ENCODE data around the gene FBLN2. TPM values are rescaled to one million over a fixed set of nuclear protein-coding genes. Genes with fewer than 3 reads are reported as not detected.

Gene FBLN2
- total RNA-seq, 1 donor from 2014 or later = 67.5 TPM

DNA sequence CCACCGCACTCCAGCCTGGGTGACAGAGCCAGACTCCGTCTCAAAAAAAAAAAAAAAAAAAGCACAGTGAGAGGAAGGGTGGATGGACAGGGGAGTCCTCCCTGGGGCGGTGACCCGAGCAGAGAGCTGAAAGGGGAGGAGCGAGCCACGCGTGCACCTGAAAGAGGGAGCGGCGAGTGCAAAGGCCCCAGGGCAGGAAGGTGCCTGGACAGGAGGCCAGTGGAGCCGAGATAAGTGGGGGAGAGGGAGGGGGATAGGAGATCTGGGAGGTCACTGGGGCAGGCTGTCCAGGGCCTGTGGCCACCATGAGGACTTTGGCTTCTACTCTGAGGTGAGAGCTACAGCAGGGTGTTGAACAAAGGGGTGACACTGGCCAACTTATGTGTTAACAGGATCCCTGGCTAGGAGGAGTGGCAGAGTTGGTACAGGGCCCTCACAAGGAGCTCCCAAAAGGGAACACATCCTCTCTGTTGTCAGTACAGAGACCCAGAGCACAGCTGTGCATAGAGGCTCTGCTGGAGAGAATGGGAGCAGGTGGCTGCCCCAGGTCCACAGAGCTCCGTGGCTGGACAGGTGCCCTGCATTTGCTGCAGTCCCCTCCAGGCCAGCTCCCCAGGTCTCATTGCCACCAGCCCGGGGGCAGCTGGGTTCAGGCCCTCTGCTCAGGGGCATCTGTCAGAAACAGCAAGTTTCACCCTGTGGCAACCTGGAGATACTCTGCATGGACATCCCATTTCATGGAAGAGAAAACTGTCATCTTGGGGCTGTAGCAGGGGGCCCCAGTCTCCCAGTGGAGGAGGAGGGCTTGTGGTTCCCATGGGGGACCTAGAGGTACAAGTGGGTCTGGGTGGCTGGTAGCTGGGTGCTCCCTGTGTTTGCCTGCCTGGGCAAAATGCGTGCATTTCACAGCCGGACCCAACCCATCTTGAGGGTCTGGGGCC lies 28.5 kb downstream of the FBLN2 start:
- H3K4me3 Mint-ChIP-seq = no peak overlapping the region
- no peaks in the 10 kb centered on the region for H3K9me3 Mint-ChIP-seq
- H3K36me3 Mint-ChIP-seq = no peaks in the 10 kb centered on the region
- H3K27me3 Mint-ChIP-seq (ENCODE audit: low read depth) = no peaks in the 10 kb centered on the region
- H3K27ac Mint-ChIP-seq = no peak overlapping the region
- no peak for DNase-seq (ENCODE audit: low spot score in 2 of 2, unreplicated experiment in 2 of 2)
- TF ChIP-seq, protein P1, sequence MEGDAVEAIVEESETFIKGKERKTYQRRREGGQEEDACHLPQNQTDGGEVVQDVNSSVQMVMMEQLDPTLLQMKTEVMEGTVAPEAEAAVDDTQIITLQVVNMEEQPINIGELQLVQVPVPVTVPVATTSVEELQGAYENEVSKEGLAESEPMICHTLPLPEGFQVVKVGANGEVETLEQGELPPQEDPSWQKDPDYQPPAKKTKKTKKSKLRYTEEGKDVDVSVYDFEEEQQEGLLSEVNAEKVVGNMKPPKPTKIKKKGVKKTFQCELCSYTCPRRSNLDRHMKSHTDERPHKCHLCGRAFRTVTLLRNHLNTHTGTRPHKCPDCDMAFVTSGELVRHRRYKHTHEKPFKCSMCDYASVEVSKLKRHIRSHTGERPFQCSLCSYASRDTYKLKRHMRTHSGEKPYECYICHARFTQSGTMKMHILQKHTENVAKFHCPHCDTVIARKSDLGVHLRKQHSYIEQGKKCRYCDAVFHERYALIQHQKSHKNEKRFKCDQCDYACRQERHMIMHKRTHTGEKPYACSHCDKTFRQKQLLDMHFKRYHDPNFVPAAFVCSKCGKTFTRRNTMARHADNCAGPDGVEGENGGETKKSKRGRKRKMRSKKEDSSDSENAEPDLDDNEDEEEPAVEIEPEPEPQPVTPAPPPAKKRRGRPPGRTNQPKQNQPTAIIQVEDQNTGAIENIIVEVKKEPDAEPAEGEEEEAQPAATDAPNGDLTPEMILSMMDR (IDR thresholded peaks at IDR 0.05; ENCODE audit: unreplicated experiment) = no peak
- H3K4me1 Mint-ChIP-seq = peaks cover 39% of the 10 kb centered on the region

DNA sequence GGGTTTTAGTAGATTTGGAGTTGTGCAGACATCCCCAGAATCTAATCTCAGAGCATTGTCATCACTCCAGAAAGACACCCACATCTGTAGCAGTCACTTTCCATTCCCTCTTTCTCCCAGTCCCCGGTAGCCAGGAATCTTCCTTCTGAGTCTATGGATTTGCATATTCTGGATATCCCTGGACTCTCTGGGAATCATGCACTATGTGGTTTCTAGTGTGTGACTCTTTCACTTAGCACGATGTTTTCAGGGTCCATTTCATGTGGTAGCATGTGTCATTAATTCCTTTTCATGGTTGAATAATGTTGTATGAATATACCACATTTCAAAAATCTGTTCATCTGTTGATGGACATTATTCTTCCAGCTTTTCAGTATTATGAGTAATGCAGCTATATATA lies 29.3 kb downstream of the FBLN2 start:
- no peak for DNase-seq (ENCODE audit: low spot score in 2 of 2, unreplicated experiment in 2 of 2)
- no peaks in the 10 kb centered on the region for H3K9me3 Mint-ChIP-seq
- H3K36me3 Mint-ChIP-seq = no peaks in the 10 kb centered on the region
- no peak overlapping the region for H3K4me3 Mint-ChIP-seq
- no peaks in the 10 kb centered on the region for H3K27me3 Mint-ChIP-seq (ENCODE audit: low read depth)
- TF ChIP-seq, protein P1 (IDR thresholded peaks at IDR 0.05; ENCODE audit: unreplicated experiment) = no peak
- no peak overlapping the region for H3K27ac Mint-ChIP-seq
- peaks cover 39% of the 10 kb centered on the region for H3K4me1 Mint-ChIP-seq

DNA sequence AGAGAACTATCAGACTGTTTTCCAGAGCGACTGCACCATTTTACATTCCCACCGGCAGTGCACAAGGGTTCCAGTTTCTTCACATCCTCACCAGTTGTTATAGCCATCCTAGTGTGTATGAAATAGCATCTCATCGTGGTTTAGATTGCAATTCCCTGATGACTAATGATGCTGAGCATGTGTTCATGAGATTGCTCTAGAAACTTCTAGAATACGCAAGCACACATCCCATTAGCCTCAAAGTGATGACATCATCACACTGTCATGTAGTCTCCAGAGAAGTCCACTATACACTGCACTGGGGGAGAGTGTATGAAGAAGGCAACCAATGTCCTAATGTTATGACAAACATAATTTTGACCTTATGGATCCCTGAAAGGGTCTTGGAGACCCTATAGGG lies 30.1 kb downstream of the FBLN2 start:
- TF ChIP-seq, protein P1 (IDR thresholded peaks at IDR 0.05; ENCODE audit: unreplicated experiment) = no peak
- Mint-ChIP-seq H3K36me3 (no peaks in the 10 kb centered on the region), H3K4me1 (peaks cover 34% of the 10 kb centered on the region), H3K27ac (no peak overlapping the region), H3K4me3 (no peak overlapping the region), H3K27me3 (ENCODE audit: low read depth) (no peaks in the 10 kb centered on the region), H3K9me3 (no peaks in the 10 kb centered on the region)
- DNase-seq (ENCODE audit: low spot score in 2 of 2, unreplicated experiment in 2 of 2) = no peak

DNA sequence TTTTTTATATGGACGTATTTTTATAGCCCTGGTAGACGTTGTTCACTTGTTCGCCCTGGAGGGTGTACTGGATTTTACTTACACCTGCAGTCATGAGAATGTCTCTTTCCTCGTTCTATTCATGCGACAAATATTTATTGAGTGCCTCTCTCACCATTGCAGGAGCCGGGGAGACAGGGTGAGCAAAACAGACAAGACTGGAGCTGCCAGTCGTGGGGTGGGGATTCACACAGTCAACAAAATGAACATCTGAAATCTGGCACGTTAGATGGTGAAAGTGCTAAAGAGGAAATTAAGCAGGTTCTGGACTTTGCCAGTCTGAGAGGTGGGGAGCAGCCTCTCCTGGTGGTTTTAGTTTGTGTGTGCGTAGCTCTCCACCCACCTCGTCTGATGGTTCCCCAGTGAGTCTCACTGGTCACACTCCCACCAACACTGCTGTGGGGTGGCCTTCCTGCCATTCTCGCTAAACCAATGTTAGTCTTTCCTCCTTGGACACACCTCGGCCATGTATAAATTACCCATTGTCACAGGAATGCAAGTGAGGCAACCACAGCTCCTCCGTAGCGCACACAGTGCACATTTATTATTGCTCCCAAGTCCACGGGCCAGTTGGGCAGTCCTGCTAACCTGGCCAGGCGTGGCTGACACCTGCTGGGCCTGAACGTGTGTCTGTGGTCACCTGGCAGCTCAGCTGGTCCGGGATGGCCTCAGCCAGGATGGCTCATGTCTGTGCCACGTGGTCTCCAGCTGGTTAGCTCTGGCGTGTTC lies 31.5 kb downstream of the FBLN2 start:
- Mint-ChIP-seq H3K4me3 (no peak overlapping the region), H3K36me3 (no peaks in the 10 kb centered on the region), H3K4me1 (peaks cover 20% of the 10 kb centered on the region), H3K27ac (no peak overlapping the region), H3K9me3 (no peaks in the 10 kb centered on the region), H3K27me3 (ENCODE audit: low read depth) (no peaks in the 10 kb centered on the region)
- TF ChIP-seq, protein P1 (IDR thresholded peaks at IDR 0.05; ENCODE audit: unreplicated experiment) = no peak
- no peak for DNase-seq (ENCODE audit: low spot score in 2 of 2, unreplicated experiment in 2 of 2)

DNA sequence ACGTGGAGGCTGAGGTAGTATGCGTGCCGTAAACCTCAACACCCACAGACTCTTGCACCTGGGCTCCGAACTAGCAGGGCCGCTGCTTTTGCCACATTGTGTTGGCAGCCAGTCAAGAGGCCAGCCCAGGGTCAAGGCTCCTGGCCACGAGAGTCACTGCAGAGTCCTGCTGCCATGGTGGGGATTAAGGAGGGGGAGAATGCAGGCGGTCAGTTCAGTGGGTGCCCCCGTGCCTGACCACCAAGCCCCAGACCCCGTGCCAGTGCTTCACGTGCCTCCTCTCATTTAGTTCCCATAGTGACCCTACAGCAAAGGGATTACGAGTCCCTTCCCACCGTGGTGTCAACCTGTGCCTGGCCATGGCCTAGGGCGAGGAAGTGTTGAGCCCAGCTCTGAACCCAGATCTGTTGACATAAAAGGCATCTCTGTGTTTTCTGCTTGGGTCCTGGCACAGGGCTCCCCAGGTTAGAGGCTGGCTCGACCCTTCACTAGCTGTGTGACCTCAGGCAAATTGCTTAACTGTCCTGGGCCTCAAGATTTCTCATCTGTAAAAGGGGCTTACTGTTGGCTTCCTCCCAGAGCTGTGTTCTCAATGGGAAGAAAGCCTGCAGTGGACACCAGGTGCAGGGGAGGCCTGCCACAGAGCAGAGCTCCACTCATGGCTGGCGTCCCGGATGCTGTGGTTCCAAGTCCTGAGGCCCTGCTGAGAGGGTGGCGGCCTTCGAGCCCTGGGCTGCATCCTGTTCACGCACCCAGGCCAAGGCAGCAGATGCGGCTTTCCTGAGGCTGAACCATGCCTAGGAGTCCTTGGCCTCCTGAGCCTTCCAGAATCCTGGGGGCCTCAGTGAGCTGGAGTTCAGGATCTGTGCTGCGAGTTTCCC lies 32.8 kb downstream of the FBLN2 start:
- H3K4me3 Mint-ChIP-seq = no peak overlapping the region
- DNase-seq (ENCODE audit: low spot score in 2 of 2, unreplicated experiment in 2 of 2) = no peak
- H3K9me3 Mint-ChIP-seq = no peaks in the 10 kb centered on the region
- H3K36me3 Mint-ChIP-seq = no peaks in the 10 kb centered on the region
- H3K27me3 Mint-ChIP-seq (ENCODE audit: low read depth) = no peaks in the 10 kb centered on the region
- H3K27ac Mint-ChIP-seq = no peak overlapping the region
- TF ChIP-seq, protein P1 (IDR thresholded peaks at IDR 0.05; ENCODE audit: unreplicated experiment) = no peak
- H3K4me1 Mint-ChIP-seq = peaks cover 14% of the 10 kb centered on the region
